Glomerular endothelial cell (primary cell): ENCODE measurements around the gene RIOX2. TPM values are rescaled to one million over a fixed set of nuclear protein-coding genes. Genes with fewer than 3 reads are reported as not detected.

Experiments used
- DNase-seq: peaks from one replicate; pipeline ENCODE4 v3.0.0-alpha.2; 2011; ENCODE audit warnings: low read depth, low spot score; ENCODE audit errors: extremely low read depth
- total RNA-seq: library from RNA; depleted of rRNA; stranded (reverse); fragments of >200 nt; gene quantifications from 2 replicates; pipeline ENCODE4 v1.2.3, GENCODE V29; 2015

The RIOX2 gene
- total RNA-seq, 1 donor from 2014 or later: 27.1 TPM

DNA sequence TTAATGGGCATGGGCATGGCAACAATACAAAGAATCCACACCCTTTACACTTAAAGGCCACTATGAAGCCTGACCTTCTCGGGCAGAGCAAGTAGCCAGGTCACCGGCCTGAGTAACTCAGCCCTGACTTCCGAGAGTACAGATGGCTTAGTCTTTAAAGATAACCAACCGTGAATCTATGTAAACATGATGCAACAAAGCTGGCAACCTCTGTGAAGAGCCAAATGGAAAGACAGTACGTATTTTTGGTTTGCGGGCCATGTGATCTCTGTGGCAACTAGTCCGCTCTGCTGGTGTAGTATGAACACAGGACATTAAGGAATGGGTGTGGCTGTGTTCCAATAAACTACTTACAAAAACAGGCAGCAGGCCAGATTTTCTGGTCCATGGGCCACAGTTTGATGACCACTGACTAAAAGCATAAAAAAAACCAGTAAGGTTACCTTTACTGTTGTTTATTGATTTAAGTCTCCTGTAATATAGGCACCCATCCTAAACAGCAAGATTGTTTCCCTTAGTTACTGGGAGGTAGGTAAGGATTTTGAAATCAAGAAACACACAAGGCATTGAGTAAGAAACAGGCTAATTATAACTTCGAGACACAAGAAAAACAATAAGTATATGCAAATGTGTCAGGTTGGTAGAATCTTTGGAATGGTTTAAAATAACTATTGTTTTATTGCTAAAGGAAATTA, 14.5 kb downstream of the RIOX2 start:
- no peak for DNase-seq

- no peak for DNase-seq
These were observed 16.2 kb downstream of the RIOX2 start for GRCh38 chr3:97956051-97956450.

DNA sequence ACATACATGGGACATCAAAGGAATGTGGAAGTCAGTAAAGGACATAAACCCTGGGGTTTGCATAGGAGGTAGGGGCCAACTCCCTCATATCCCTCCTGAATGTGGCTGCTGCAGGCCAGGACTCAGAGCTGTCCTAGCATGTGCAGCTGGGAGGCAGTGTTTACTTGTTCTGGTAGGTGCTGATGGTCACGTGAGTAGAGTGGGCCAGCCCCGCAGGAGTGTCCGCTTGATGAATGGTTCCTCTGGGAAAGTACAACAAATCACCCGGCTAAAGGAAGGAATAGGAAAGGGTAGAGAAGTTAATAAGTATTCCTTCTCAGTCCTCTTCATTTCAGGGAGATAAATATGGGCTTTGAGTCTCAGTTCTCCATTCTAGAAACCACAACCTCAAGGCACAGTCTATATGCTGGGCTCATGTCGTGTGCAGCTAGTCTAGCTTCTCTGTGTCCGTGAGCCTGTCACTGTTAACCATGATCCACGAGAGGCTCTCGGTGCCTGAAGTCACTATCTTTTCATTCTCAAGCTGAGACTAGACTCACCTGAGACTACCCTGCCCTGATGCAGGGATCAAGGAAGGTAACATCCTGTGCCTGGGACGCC, 17.9 kb downstream of the RIOX2 start:
- no peak for DNase-seq

DNA sequence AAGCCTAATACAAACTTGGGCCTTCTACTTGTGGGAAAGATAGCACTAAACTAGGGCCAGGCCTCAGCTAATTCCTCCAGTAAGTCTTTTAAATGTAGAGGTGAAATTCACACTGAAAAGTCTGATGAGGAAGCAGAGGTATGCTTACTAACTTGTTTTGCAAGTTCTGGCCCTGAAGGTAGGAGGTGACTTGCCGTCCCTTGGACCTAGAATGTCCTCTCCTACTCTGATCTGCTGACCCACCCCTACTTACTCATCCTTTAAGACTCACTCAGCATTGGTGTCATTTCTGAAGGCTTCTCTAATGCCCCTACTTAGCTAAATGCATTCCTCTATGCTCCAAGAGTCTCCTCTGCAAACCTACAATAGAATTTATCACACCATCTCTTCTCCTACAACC, 19.4 kb downstream of the RIOX2 start:
- DNase-seq: no peak

- no peak for DNase-seq
These were observed 20.0 kb downstream of the RIOX2 start for GRCh38 chr3:97952280-97952679.

- DNase-seq: no peak
These were observed 21.9 kb downstream of the RIOX2 start for GRCh38 chr3:97950360-97950759.

GRCh38 chr3:97949743-97950142, 22.5 kb downstream of the RIOX2 start:
- no peak for DNase-seq

DNA sequence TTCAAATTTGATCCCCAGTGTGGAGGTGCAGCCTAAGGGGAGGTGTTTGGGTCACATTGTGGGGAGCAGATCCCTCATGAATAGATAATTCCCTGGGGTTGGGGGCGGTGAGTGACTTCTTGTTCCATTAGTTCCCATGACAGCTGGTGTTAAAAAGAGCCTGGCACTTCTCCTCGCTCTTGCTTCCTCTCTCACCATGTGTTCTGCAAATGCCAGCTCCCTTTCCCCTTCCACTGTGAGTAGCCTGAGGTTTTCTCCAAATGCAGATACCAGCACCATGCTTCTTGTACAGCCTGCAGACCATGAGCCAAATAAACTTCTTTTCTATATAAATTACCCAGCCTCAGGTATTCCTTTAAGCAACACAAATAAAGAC, 23.1 kb downstream of the RIOX2 start:
- no peak for DNase-seq

GRCh38 chr3:97948351-97949109, 23.7 kb downstream of the RIOX2 start:
- no peak for DNase-seq

DNA sequence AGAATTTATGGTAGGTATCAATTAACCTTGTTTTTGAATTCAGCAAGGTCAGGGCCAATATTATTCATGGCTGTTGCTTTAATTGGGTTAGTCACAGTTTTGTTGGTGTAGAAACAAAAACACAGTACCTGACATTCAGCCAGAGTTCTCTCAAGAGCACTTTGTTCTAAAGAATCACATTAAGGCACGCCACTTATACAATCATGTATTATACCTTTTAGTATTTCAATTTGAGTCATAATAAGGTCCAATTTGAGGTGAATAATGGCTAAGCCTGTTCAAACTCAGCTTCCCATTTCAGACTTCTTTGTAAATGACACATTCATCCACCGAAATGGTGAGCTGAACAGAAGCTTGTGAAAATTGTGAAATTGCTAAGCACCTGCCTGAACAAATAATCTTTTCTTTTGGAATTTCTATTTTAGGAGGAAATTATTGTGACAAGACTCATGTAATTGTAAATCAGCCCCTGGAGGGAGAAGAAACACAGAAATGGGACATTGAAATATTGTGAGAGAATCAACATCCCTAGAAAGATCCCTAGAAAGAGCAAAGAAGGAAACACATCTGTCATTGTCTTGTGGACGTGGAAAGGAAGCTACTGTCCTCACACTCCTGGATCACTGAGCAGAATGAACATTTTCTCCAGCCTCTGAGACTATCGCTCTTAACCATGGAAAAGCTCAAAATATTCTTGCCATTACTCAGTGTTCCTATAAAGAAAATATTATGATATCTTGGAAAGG, 29.3 kb downstream of the RIOX2 start:
- no peak for DNase-seq

DNA sequence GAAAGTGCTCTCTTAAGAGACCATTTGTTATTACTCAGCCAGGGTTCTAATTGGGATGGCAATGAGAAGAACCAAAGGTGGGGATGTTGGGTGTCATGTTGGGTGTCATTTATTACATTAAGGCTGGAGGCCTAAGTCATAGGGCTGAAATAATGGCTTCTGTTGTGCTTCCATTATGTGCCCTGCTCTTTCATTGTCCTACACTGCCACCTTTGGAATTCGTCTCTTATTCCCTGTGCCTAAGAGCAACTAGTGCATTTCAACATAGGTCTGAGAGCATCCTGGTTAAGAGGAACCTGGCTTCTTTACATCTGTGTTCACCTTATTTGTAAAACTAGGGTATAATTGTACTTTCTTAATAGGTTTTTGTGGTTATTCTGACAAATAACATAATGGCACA, 32.2 kb downstream of the RIOX2 start:
- no peak for DNase-seq

- DNase-seq: no peak
These were observed 32.8 kb downstream of the RIOX2 start for GRCh38 chr3:97939401-97939800.

DNA sequence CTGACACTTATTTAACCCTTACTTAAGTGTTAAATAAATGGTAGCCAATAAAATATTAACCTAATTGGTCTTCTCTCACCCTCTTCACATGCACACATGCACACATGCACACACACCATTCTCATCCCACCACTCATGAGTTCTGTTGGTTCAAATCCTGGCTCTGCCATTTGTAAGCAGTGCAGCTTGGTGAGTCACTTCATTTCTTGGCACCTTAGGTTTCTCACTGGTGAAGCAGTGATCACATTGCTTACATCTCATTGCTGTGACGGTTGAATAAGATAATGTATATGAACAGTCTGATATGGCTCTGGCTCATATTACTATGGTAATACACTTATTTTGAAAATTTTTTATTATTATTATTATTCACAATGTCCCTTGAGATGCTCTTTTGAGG, 33.8 kb downstream of the RIOX2 start:
- DNase-seq: no peak

DNA sequence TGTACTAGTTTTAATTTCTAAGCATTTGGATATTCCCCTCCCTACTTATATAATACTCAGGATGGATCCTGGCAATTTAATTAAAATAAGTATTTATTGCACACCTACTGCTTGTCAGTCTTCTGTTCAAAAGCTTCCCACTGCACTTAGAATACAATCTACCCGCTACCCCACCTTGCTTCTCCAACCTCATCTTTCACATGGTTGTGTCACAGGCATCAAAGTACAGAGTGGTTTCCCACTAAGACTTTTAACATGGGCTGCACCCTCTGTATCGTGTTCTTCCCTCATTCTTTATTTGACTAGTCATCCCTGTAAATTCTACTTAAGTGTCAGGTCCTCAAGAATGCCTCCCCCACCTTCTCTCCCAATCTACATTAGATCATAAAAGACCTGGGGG, 35.0 kb downstream of the RIOX2 start:
- no peak for DNase-seq

DNA sequence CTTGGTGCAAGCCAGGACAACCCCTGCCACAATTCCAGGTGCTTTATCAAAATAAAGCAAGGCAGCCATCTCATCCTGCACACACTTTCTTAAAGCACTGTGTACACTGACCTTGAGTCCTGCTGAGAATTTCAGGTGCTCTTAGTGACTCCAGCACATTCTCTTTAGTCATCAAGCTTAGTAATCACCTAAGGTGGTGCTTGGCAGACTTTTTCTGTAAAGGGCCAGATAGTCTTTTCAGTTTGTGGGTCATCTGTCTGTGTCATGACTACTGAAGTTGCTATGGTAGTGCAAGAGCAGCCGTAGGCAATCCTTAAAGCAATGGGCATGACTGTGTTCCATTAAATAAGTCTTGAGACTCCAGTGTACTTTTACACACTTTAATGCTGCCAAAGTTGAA, 36.4 kb downstream of the RIOX2 start:
- no peak for DNase-seq

DNA sequence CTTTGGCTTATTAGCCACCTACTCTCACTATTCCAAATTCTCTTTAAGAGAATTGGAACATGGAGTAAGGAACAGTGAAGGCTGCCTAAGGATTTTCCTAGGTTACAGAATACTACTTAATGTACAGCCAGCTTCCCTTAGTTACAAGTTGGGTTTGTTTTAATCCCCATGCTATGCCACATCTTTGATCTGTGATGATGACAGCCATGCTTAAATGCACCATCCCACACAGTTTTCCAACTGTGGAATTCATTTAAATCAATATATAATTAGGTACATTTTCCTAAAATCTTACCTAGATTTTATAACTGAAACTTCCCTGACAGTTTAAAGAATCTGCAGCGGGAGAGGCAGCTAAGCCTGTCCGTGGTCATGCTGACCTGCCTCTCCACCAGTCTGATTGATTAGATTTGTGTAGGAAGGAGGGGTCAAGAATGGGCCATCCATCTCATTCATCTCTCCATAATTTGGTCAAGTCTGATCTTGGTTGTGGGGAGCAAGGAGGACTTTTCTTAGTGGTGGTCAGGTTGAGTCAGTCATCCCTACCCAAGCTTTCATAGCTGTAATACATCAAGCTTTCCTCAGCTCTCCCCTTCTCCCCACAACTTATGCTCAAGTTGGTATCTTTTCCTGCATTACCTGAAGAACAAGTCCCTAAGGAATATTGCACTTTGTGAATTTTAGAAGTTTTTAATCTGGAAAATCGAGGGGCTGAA, 37.1 kb downstream of the RIOX2 start:
- no peak for DNase-seq

- no peak for DNase-seq
These were observed 39.8 kb downstream of the RIOX2 start for GRCh38 chr3:97932387-97932801.

GRCh38 chr3:97931218-97931617, 41.0 kb downstream of the RIOX2 start:
- no peak for DNase-seq

- DNase-seq: no peak
These were observed 42.2 kb downstream of the RIOX2 start for GRCh38 chr3:97930018-97930417.

DNA sequence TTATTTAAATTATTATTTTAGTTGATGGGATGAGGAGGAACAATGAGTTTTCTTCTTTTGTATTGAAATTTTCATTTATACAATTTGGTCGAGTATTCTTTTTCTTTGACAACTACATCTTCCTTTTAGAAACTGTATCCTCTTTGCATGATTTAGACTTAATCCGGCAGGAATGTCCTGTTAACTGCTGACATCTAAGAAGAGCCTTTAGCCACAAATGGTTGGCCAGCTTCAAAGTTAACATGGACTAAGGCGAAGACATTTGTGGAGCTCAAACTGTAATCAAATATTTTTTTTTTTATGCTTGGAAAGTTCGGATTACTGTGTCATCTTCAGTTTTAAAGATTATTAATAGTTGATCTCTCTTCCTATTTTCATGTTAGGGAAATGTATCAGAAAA, 43.2 kb downstream of the RIOX2 start:
- no peak for DNase-seq

GRCh38 chr3:97927704-97928103, 44.5 kb downstream of the RIOX2 start:
- DNase-seq: no peak
